Left renal pelvis (tissue), 4 donors: ENCODE results near the gene PHPT1. TPM values are rescaled to one million over a fixed set of nuclear protein-coding genes. Genes with fewer than 3 reads are reported as not detected.
"Not testable (repeated sequence)": the region's sequence is repeated elsewhere in the genome, so short reads cannot be mapped to it uniquely, and the experiment has no call there.

ENCODE experiments used
- DNase-seq, 4 donors: peaks; one replicate each; pipeline ENCODE4 v3.0.0-alpha.2; 2013; ENCODE audit warnings: low read depth in 4 of 4, low spot score in 3 of 4
- polyA plus RNA-seq, 4 donors: library from polyadenylated mRNA; unstranded; fragments of 120-200 nt; gene quantifications; one replicate each; pipeline ENCODE4 v1.2.1, GENCODE V29; 2013; ENCODE audit not compliant: insufficient read length in 4 of 4

The PHPT1 gene
- polyA plus RNA-seq, 4 donors: 71.8 to 120 (median 83.5) TPM

DNA sequence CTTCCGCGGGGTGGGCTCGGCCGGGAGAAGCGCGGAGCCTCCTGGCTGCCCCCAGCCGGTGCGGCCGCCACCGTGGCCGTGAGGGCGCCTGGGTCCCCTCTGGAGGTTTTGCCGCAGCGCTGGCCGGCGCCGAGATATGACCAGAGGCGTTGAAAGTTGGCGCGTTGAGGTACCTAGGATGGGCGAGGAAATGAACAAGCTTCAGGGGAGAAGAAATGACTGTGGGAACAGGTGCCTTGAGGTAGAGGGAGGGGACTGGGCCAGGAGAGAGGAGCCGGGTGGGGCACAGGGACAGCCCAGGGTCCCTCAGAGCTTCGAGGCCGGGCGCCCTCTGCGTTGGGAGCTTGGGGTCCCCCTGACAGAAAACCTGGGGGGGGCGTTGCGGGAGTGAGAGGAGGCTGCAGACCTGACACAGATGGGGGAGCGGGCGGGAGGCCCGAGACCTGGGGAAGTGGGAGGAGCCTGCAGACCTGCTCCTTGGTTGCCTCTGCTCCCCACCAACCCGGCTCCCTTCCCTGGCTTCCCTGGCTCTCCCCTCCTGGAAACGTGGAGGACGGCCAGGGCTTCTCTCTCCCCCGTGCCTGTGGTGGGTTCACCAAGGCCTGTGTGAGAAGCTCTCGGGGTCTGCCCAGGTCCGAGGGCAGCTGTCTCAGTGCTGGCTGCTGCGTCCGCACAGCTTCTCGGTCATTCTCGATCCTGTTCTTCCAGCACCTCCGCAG is 27.2 kb upstream of the PHPT1 start:
- DNase-seq: no peak

DNA sequence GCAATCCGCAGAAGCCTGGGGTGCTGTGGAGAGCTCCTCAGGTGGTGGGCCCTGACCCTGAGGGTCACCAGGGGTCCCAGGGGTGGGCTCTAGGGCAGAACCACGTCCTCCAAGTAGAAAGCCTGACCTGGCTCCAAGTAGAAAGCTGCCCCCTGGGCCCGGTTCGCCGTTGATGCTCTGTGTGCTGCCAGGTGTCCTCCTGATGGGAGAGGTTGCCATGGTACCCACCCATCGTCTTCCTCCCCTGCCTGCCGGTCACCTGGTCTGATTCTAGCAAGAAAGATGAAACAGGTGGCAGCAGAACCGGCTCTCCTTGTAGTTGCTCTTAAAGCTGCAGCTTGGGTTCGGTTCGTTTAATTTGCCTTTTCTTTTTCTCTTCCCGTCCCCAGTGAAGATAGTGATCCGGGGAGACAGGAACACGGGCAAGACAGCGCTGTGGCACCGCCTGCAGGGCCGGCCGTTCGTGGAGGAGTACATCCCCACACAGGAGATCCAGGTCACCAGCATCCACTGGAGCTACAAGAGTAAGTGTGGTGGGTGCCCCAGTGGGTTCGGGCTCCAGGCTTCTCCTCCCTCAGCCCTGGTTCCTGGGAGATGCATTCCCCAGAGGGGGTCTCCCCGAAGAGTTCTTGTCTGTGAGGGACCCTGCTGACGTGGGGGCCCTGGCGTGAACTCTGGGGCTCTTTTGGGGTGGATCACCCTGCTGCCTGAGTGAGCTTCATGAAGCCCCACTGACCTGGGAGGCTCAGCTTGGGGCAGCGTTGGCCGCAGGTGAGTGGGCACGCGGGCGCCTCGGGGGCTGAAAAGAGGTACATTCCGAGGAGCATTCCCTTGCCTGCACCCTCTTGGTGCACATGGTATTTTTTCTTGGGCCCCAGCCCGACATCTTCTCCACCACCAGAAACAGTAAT is 25.8 kb upstream of the PHPT1 start:
- DNase-seq: no peak

DNA sequence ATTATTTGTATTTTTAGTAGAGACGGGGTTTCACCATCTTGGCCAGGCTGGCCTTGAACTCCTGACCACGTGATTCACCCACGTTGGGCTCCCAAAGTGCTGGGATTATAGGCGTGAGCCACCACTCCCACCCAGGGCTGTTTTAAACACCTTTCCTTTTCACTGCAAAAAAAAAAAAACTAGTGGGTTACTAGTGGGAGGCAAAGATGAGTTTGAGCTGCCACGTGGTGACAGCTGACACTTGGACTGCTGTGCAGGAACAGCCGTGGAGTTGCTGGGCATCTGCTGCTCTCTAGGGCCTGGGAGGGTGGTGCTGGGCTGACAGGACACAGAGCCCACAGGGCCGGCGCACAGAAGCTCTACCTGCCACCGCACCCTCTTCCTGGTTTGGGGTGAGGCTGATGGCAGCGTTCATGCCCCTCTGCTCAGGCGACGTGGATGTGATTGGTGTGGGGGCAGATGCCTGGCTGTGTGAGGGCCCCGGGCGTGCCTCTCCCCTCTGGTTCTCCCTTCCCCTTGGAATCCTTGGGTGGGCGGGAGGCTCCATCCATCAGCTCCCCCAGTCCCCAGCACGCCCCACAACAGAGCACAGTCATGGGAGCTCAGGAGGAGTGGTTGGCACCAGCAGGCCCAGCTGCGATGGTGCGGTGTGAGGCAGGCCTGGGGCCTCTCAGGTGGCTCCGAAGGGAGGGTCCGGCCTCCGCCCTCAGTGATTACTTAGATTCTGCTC is 24.5 kb upstream of the PHPT1 start:
- DNase-seq: no peak

DNA sequence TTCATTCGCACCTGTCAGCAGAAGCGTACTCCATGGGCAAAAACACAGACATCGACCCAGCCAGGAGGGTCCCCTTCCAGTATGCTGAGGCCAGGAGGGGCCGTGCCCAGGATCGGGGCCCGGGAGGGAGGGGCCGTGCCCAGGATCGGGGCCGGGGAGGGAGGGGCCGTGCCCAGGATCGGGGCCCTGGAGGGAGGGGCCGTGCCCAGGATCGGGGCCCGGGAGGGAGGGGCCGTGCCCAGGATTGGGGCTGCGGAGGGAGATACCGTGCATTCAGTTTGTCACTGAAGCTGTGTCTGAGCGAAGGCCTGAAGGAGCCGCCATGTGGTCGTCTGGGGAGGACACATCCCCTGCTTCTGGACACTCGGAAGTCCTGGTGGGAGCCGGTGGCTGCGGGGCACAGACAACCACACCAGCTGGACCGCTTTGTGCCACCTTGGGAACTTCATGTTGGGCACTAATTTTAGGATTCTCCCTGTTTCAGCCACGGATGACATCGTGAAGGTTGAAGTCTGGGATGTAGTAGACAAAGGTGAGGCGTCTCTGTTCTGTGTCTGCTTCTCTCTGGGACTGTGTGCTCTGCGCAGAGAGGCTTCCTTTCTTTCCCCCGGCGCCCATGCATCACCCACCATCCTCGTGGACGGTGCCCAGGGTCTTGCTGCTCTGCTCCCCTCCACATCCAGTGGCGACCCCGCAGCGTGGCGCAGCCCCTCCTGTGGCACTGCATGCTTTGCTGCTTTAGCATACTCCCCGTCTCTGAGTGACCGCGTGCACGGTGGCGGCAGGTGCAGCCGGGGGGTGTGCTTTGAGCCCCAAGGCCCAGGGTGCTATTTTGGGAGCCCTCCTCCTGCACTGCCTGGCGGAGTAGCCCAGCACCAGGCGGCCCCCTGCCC is 23.7 kb upstream of the PHPT1 start:
- no peak for DNase-seq

- DNase-seq: no peak
These were observed 23.0 kb upstream of the PHPT1 start for GRCh38 chr9:136826188-136826541.

DNA sequence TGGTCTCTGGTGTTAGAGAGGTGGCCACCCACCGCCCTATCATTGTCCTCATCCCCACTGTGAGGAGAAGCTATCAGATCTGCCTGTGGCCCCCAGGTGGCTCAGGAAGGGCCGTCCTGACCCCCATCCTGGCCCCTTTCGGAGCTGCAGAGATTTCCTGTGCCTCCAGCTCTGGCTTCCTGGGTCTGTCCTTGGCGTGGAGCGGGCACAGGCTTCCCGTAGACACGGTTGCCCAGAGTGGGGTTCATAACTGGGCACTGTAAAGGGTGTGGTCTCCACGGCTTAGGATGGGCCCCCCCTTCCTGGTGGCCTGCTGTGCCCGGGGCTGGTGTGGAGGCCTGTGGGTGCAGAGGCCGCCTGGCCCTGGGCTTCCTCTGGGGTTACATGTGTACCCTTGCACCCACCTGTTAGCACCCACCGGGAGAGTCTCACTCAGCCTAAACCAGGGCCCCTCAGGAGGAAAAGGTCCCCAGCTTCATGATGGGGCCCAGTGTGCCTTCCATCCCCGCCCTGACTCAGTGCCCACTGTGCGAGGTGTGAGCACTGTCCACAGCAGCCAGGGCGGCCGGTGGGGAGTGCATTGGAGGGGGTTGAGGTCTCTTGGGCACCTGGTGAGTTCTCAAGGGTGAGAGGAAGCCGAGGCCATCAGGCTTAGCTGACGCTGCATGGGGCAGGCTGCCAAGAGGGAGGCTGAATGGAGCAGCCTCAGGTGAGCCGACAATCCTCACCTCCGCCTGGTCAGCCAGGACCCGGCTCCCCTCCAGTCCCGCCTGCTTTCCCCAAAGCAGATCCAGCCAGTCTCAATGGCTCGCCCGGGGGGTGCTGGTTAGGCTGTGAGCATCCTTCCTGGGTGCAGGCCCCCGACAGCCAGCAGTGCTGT is 22.3 kb upstream of the PHPT1 start:
- DNase-seq: no peak

GRCh38 chr9:136827794-136828473 is 21.3 kb upstream of the PHPT1 start:
- DNase-seq: no peak

- no peak for DNase-seq
These were observed 20.6 kb upstream of the PHPT1 start for GRCh38 chr9:136828474-136829140.

DNA sequence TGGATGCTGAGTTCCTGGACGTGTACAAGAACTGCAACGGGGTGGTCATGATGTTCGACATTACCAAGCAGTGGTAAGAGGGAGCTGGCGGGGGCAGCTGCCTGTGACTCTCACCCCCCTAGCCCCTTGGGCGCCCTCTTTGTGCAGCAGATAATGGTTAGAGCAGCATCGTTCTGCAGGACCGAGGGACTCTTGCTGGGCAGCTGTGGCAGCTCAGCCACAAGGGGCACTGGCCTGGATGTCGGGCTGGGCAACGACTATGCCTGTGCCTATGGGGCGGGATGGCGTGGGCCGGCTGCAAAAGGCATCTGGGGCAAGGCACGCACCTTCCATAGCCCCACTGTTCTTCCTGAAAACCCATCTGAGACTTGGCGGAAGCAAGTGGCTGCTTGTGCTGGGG is 19.8 kb upstream of the PHPT1 start:
- DNase-seq: no peak

DNA sequence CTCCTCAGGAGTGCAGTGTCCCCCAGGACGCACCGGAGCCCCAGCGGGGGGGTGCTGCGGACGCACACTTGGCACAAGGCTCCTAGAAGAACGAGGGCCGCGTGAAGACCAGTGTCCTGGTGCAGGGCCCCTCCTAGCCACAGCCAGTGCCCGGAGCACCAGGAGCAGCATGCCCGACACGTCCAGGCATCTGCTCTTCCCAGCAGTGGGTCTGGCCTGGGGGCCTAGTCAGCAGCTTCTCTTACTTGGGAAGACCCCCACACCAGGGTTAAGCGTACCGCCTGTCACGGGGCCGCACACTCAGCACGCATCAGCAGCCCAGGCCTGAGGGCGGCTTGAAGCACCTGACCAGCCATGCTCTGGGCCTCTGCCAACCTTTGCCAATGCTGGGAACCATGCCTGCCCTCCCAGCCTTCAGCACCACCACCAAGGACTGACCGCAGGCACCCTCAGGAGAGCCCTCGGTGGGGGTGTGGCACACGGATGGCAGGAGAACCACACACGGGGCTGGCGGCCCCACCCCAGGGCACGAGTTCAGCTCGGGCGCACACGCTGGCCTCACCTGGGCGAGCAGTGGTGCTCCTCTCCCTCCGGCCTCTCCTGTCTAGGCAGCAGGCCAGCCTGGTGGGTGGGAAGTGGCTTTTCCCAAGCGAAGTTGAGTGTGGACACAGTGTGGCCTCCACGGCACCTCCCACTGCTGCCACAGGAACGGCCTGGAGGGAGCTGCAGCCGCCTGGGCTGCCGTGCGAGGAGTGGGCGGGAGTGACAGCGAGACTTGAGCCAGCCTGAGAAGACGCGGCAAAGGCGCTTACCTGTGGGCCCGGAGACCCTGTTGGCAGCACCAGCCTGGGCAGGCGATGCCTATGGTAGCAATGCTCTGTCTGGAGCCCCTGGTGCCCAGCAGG is 19.0 kb upstream of the PHPT1 start:
- DNase-seq: no peak

DNA sequence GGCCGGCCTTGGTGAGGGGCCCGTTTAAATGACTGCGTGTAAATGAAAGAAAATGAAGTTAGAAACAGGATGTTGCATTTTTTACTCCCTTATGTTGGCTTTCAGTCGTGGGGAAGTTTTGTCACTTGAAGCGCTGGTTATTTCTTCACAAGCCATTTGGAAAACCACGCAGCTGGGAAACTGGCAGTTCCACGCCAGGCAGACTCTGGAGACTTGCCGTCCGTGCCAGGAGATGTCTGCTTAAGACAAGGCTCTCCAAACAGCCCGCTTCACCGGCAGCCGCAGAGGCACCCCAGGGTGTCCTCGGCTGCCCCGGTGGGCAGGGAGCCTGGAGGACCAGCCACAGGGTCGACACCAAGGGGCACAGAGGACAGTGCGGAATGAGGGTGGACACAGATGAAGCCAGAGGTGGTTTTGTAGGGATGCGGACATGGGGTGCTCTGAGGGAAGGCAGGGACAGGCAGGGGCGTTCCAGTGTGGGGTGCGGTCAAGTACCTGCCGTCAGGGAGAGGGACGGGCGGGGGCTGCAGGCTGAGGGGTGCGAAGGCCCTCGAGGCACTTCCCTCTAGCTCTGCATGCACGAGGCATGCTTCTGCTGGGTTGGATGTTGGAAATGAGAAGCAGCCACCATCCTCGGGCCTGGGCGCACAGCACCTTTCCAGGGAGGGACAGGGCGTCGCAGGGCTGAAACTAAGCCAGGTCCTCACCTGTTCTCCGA is 18.0 kb upstream of the PHPT1 start:
- DNase-seq: no peak

- DNase-seq: no peak
These were observed 17.5 kb upstream of the PHPT1 start for GRCh38 chr9:136831720-136832104.

- no peak for DNase-seq
These were observed 16.6 kb upstream of the PHPT1 start for GRCh38 chr9:136832581-136832980.

GRCh38 chr9:136833381-136834048 is 15.7 kb upstream of the PHPT1 start:
- DNase-seq: not testable (repeated sequence)

DNA sequence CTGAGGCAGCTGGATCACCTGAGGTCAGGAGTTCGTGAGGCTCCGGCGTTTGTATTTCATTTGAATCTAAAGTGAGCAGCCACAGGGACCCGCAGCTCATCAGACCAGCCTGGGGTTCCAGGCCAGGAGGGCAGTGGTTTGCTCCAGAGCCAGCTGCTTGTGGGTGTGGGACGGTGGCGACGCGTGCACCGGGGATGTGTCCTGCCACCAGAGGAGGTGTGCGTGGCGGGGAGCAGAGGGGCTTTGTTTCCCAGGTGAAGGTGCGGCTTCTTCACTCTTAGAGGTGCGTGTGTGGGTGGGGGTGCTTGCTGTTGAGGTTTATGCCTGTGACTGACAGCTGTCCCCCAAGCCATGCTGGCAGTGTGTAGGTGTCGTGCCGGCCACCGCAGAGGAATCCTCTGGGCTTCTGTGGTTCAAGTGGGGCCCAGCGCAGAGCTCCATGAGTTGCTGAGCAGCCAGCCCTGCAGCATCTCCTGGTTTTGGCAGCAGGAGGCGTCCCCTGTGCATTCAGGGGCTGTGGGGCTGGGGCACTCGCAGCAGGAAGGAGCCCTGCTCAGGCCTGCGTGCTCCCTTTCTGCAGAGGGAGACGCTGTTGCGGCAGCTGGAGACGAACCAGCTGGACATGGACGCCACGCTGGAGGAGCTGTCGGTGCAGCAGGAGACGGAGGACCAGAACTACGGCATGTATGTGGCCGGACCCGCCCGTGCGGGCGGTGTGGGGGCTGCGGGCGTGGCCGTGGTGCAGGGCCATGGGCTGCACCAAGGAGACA is 13.9 kb upstream of the PHPT1 start:
- DNase-seq: no peak
